ENCODE measurements around the gene ZNF837.

Gene ZNF837

DNA sequence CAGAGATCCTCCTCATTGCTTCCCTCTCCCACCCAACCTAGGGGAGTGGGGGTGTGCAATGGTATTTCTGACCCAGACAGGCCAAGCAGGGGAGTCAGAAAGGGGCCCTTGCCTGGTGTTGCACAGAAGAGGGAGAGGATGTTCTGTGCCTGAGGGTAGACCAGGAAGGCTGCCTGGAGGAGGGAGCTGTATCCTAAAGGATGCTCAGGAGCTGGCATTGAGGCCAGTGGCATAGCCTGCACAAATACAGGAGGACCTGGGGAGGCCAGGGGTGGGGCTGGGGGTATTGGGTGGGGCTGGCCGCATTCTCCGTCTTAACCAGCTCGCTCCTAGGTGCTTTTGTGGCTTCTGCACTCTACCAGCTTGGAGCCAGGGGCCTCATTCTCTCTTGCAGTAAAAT is 19.1 kb upstream of the ZNF837 start:
- H3K4me3 ChIP-seq (ENCODE audit: low read depth in 1 of 2, low read length in 2 of 2), result 0 out of 4 replicates have a peak overlapping the region, but pooled peaks of 1 of the 2 experiments have one; percentile 55
- H3K9me3 ChIP-seq (ENCODE audit: insufficient read depth, low read length, severe bottlenecking), result no peaks in the 10 kb centered on the region
- TF ChIP-seq CTCF (IDR thresholded peaks at IDR 0.05; ENCODE audit: borderline replicate concordance, extremely low read depth, low read length, poor library complexity, severe bottlenecking) (no peak), EZH2 (IDR thresholded peaks at IDR 0.05; ENCODE audit: borderline replicate concordance, low read depth, low read length, severe bottlenecking) (no peak)
- no peak for DNase-seq
- H3K27ac ChIP-seq (ENCODE audit: low read length), result no peak overlapping the region
- peaks cover 10% of the 10 kb centered on the region for H3K36me3 ChIP-seq (ENCODE audit: insufficient read depth, low read length)
- H3K4me2 ChIP-seq (ENCODE audit: insufficient read depth, low read length), result peak overlapping the region; percentile 77
- H3K27me3 ChIP-seq (ENCODE audit: insufficient read depth, low read length, poor library complexity), result no peaks in the 10 kb centered on the region
- H3K79me2 ChIP-seq (ENCODE audit: insufficient read depth, low read length), result peaks cover 3% of the 10 kb centered on the region; the same call in 1 of the 2 replicates
- H3K9ac ChIP-seq (ENCODE audit: low read depth, low read length), result peak overlapping the region; percentile 52; the same call in 1 of the 2 replicates
- H4K20me1 ChIP-seq (ENCODE audit: insufficient read depth, low read length), result peaks cover 7% of the 10 kb centered on the region
- ATAC-seq (ENCODE audit: insufficient read depth, low read depth), result no peak
- no peak overlapping the region for H2AFZ ChIP-seq (ENCODE audit: low read depth, low read length)
- H3K4me1 ChIP-seq (ENCODE audit: insufficient read depth, low read length), result peaks cover 22% of the 10 kb centered on the region

DNA sequence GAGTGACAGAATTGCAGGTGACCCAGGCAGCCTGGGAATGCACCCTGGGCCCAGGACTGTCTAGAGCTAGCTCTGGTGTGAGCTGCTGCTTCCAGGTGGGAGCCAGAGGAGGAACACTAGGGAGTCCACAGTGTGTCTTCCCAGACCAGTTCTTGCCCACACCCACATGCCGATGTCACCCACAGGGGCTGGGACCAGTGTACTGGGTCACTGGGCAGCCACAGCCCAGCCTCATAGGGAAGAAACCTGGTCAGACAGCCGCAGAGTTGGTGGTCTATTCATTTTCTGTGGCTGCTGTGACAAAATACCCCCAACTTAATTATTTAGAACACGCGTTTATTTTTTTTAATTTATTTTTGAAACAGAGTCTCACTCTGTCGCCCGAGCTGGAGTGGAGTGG is 17.7 kb upstream of the ZNF837 start:
- no peaks in the 10 kb centered on the region for H3K27me3 ChIP-seq (ENCODE audit: insufficient read depth, low read length, poor library complexity)
- ATAC-seq (ENCODE audit: insufficient read depth, low read depth) (no peak), DNase-seq (no peak)
- peaks cover 3% of the 10 kb centered on the region; the same call in 1 of the 2 replicates for H3K79me2 ChIP-seq (ENCODE audit: insufficient read depth, low read length)
- TF ChIP-seq EZH2 (IDR thresholded peaks at IDR 0.05; ENCODE audit: borderline replicate concordance, low read depth, low read length, severe bottlenecking) (no peak), CTCF (IDR thresholded peaks at IDR 0.05; ENCODE audit: borderline replicate concordance, extremely low read depth, low read length, poor library complexity, severe bottlenecking) (no peak)
- H3K4me3 ChIP-seq (ENCODE audit: low read depth in 1 of 2, low read length in 2 of 2), result no peak overlapping the region
- H3K27ac ChIP-seq (ENCODE audit: low read length), result no peak overlapping the region
- H3K4me1 ChIP-seq (ENCODE audit: insufficient read depth, low read length), result peaks cover 22% of the 10 kb centered on the region
- no peak overlapping the region for H3K9ac ChIP-seq (ENCODE audit: low read depth, low read length)
- H3K36me3 ChIP-seq (ENCODE audit: insufficient read depth, low read length), result peaks cover 24% of the 10 kb centered on the region
- no peak overlapping the region for H2AFZ ChIP-seq (ENCODE audit: low read depth, low read length)
- H3K9me3 ChIP-seq (ENCODE audit: insufficient read depth, low read length, severe bottlenecking), result no peaks in the 10 kb centered on the region
- H4K20me1 ChIP-seq (ENCODE audit: insufficient read depth, low read length), result peaks cover 20% of the 10 kb centered on the region
- H3K4me2 ChIP-seq (ENCODE audit: insufficient read depth, low read length), result no peak overlapping the region

- ATAC-seq (ENCODE audit: insufficient read depth, low read depth) (no peak), DNase-seq (no peak)
- Histone ChIP-seq H3K9ac (ENCODE audit: low read depth, low read length) (no peak overlapping the region), H4K20me1 (ENCODE audit: insufficient read depth, low read length) (peaks cover 24% of the 10 kb centered on the region), H3K4me2 (ENCODE audit: insufficient read depth, low read length) (no peak overlapping the region), H3K4me1 (ENCODE audit: insufficient read depth, low read length) (peaks cover 22% of the 10 kb centered on the region), H3K79me2 (ENCODE audit: insufficient read depth, low read length) (peaks cover 3% of the 10 kb centered on the region; the same call in 1 of the 2 replicates), H3K36me3 (ENCODE audit: insufficient read depth, low read length) (peaks cover 28% of the 10 kb centered on the region), H3K27me3 (ENCODE audit: insufficient read depth, low read length, poor library complexity) (no peaks in the 10 kb centered on the region), H3K4me3 (ENCODE audit: low read depth in 1 of 2, low read length in 2 of 2) (no peak overlapping the region), H2AFZ (ENCODE audit: low read depth, low read length) (no peak overlapping the region), H3K9me3 (ENCODE audit: insufficient read depth, low read length, severe bottlenecking) (no peaks in the 10 kb centered on the region), H3K27ac (ENCODE audit: low read length) (no peak overlapping the region)
- no peak for TF ChIP-seq EZH2 (IDR thresholded peaks at IDR 0.05; ENCODE audit: borderline replicate concordance, low read depth, low read length, severe bottlenecking)
Observed at GRCh38 chr19:58398087-58398486, 17.3 kb upstream of the ZNF837 start.

- Histone ChIP-seq H3K4me3 (ENCODE audit: low read depth in 1 of 2, low read length in 2 of 2) (no peak overlapping the region), H2AFZ (ENCODE audit: low read depth, low read length) (no peak overlapping the region), H3K27me3 (ENCODE audit: insufficient read depth, low read length, poor library complexity) (no peaks in the 10 kb centered on the region), H3K9ac (ENCODE audit: low read depth, low read length) (no peak overlapping the region), H3K9me3 (ENCODE audit: insufficient read depth, low read length, severe bottlenecking) (no peaks in the 10 kb centered on the region), H3K36me3 (ENCODE audit: insufficient read depth, low read length) (peaks cover 34% of the 10 kb centered on the region), H3K4me1 (ENCODE audit: insufficient read depth, low read length) (peaks cover 19% of the 10 kb centered on the region), H3K79me2 (ENCODE audit: insufficient read depth, low read length) (peaks cover 8% of the 10 kb centered on the region; the same call in 1 of the 2 replicates), H4K20me1 (ENCODE audit: insufficient read depth, low read length) (peaks cover 30% of the 10 kb centered on the region), H3K27ac (ENCODE audit: low read length) (no peak overlapping the region), H3K4me2 (ENCODE audit: insufficient read depth, low read length) (no peak overlapping the region)
- TF ChIP-seq CTCF (IDR thresholded peaks at IDR 0.05; ENCODE audit: borderline replicate concordance, extremely low read depth, low read length, poor library complexity, severe bottlenecking) (no peak), EZH2 (IDR thresholded peaks at IDR 0.05; ENCODE audit: borderline replicate concordance, low read depth, low read length, severe bottlenecking) (no peak)
- DNase-seq (peak; percentile 16), ATAC-seq (ENCODE audit: insufficient read depth, low read depth) (no peak)
Observed at GRCh38 chr19:58397533-58398037, 16.8 kb upstream of the ZNF837 start.

Measured in DND-41 (cell line).